IMR-90 (cell line): ENCODE data around the gene LIMS1. TPM values are rescaled to one million over a fixed set of nuclear protein-coding genes. Genes with fewer than 3 reads are reported as not detected.
"Not testable (repeated sequence)": the region's sequence is repeated elsewhere in the genome, so short reads cannot be mapped to it uniquely, and the experiment has no call there.

Experiments used
- ATAC-seq: fragments of 200-7000 bp; cut with Tn5 transposase; 2 replicates; pipeline ENCODE4 v1.9.1; 2020; ENCODE audit warnings: low read depth, mild to moderate bottlenecking, moderate library complexity
- BruUV-seq: library from RNA; stranded (reverse); fragments of 400-500 nt; replicated peaks from 2 replicates; lab custom pipeline; 2021; lab: Mats Ljungman, UMichigan
- CTCF ChIA-PET: fragments of 300-600 bp; formaldehyde crosslinking; extraction: SDS; loops from one replicate; lab custom pipeline; 2021; ENCODE audit warnings: antibody characterized with exemption; lab: Yijun Ruan, JAX
- POLR2A ChIA-PET: fragments of 300-600 bp; sonication (Branson Sonifier 250); formaldehyde crosslinking; loops from one replicate; lab custom pipeline; 2022; ENCODE audit warnings: antibody characterized with exemption; ENCODE audit not compliant: unreplicated experiment; lab: Charles Lee
- DNase-seq: peaks from one replicate; pipeline ENCODE4 v3.0.0; 2013
- H2AFZ ChIP-seq: replicated peaks from 2 replicates; pipeline ENCODE3; 2013; ENCODE audit warnings: low read length, mild to moderate bottlenecking; ENCODE audit not compliant: poor library complexity
- H2AK5ac ChIP-seq: 2 replicates; pipeline ENCODE4 v1.6.1; 2013; ENCODE audit warnings: low read depth, low read length, inconsistent platforms
- H2AK9ac ChIP-seq: replicated peaks from 2 replicates; pipeline ENCODE3; 2013; ENCODE audit warnings: mild to moderate bottlenecking, low read depth, low read length, moderate library complexity; ENCODE audit not compliant: poor library complexity
- H2BK120ac ChIP-seq: 2 replicates; pipeline ENCODE4 v1.6.1; 2013; ENCODE audit warnings: low read depth, low read length, inconsistent platforms
- H2BK15ac ChIP-seq: 3 replicates; pipeline ENCODE4 v1.6.1; 2013; ENCODE audit warnings: low read depth, low read length, inconsistent platforms
- H2BK20ac ChIP-seq: 2 replicates; pipeline ENCODE4 v1.6.1; 2013; ENCODE audit warnings: low read depth, mild to moderate bottlenecking, inconsistent platforms, low read length, moderate library complexity
- H2BK5ac ChIP-seq: 2 replicates; pipeline ENCODE4 v1.6.1; 2013; ENCODE audit warnings: mild to moderate bottlenecking, low read depth, low read length, inconsistent platforms; ENCODE audit not compliant: poor library complexity, severe bottlenecking
- H3K14ac ChIP-seq: replicated peaks from 2 replicates; pipeline ENCODE4 v1.6.1; 2013; ENCODE audit warnings: low read depth, low read length, inconsistent platforms
- H3K18ac ChIP-seq: 2 replicates; pipeline ENCODE4 v1.6.1; 2013; ENCODE audit warnings: low read depth, low read length, control low read depth
- H3K23ac ChIP-seq: 2 replicates; pipeline ENCODE4 v1.6.1; 2013; ENCODE audit warnings: low read depth, low read length, inconsistent platforms
- H3K27ac ChIP-seq: 2 replicates; pipeline ENCODE4 v1.5.1; 2013; ENCODE audit warnings: mild to moderate bottlenecking, control low read depth, low read length; ENCODE audit not compliant: insufficient read depth
- H3K27me3 ChIP-seq: 2 replicates; pipeline ENCODE4 v1.6.1; 2013; ENCODE audit warnings: low read length; ENCODE audit not compliant: control insufficient read depth, insufficient read depth
- H3K36me3 ChIP-seq: 2 replicates; pipeline ENCODE4 v1.6.1; 2013; ENCODE audit warnings: low read length, mixed read lengths; ENCODE audit not compliant: control insufficient read depth, insufficient read depth
- H3K4ac ChIP-seq: 2 replicates; pipeline ENCODE4 v1.6.1; 2013; ENCODE audit warnings: low read depth, low read length, inconsistent platforms
- H3K4me1 ChIP-seq: 2 replicates; pipeline ENCODE4 v1.6.1; 2013; ENCODE audit warnings: low read length, mixed read lengths; ENCODE audit not compliant: control insufficient read depth, insufficient read depth
- H3K4me2 ChIP-seq: 2 replicates; pipeline ENCODE4 v1.6.1; 2013; ENCODE audit warnings: low read depth, mild to moderate bottlenecking, control low read depth, low read length, moderate library complexity
- H3K4me3 ChIP-seq: 2 replicates; pipeline ENCODE4 v1.5.1; 2013; ENCODE audit warnings: low read depth, mild to moderate bottlenecking, control low read depth, low read length, moderate library complexity; ENCODE audit not compliant: insufficient read depth
- H3K56ac ChIP-seq: 2 replicates; pipeline ENCODE4 v1.6.1; 2013; ENCODE audit warnings: low read length, inconsistent platforms; ENCODE audit not compliant: insufficient read depth; ENCODE audit errors: extremely low read depth
- H3K79me1 ChIP-seq, 2 experiments: 2 replicates each; pipeline ENCODE4 v1.6.1; 2013; ENCODE audit warnings: low read length in 2 of 2, inconsistent platforms in 1 of 2, low read depth in 1 of 2
- H3K9ac ChIP-seq: 2 replicates; pipeline ENCODE4 v1.6.1; 2013; ENCODE audit warnings: low read depth, low read length, control low read depth
- H3K9me1 ChIP-seq: 2 replicates; pipeline ENCODE4 v1.6.1; 2013; ENCODE audit warnings: low read length, inconsistent platforms; ENCODE audit not compliant: insufficient read depth
- H3K9me3 ChIP-seq: 2 replicates; pipeline ENCODE4 v1.6.1; 2013; ENCODE audit warnings: low read length; ENCODE audit not compliant: control insufficient read depth, insufficient read depth
- H4K20me1 ChIP-seq: 2 replicates; pipeline ENCODE4 v1.6.1; 2013; ENCODE audit warnings: low read length, inconsistent platforms; ENCODE audit not compliant: insufficient read depth
- H4K5ac ChIP-seq: 2 replicates; pipeline ENCODE4 v1.6.1; 2013; ENCODE audit warnings: mild to moderate bottlenecking, low read depth, low read length, control low read depth
- H4K8ac ChIP-seq, 2 experiments: 2 replicates each; pipeline ENCODE4 v1.6.1; 2013; ENCODE audit warnings: low read depth in 2 of 2, low read length in 2 of 2, control low read depth in 1 of 2, inconsistent platforms in 1 of 2
- H4K91ac ChIP-seq: 2 replicates; pipeline ENCODE4 v1.6.1; 2013; ENCODE audit warnings: low read depth, low read length, inconsistent platforms; ENCODE audit not compliant: insufficient read depth
- CTCF ChIP-seq: conservative IDR thresholded peaks from 2 replicates; pipeline ENCODE4 v1.5.1; 2012; ENCODE audit warnings: mild to moderate bottlenecking, low read depth, low read length, improper control_type of control experiment
- RAD21 ChIP-seq: IDR thresholded peaks from 2 replicates; pipeline ENCODE4 v1.6.1; 2012; ENCODE audit warnings: low read length, improper control_type of control experiment
- SMC3 ChIP-seq: fragments of 150-350 bp; IDR thresholded peaks from 2 replicates; pipeline ENCODE4 v1.6.1; 2016; ENCODE audit warnings: low read depth, mild to moderate bottlenecking, antibody characterized with exemption, low read length, moderate library complexity
- WGBS, 2 experiments: methylation state at CpG; one replicate each; pipeline versions ENCODE4 v1.1.5 to v1.1.7; 2013; ENCODE audit warnings: missing lambda C conversion rate in 2 of 2; ENCODE audit not compliant: insufficient read length in 1 of 2; ENCODE audit errors: extremely low coverage in 2 of 2; 5-methylcytosine and 5-hydroxymethylcytosine counted together
- dilution Hi-C: fragments of 300-500 bp; cut with HindIII; formaldehyde crosslinking; loops from one replicate; pipeline ENCODE4 v1.14.3; 2018; ENCODE audit warnings: low sequenced_read_pairs; ENCODE audit not compliant: unreplicated experiment
- in situ Hi-C: fragments of 300-500 bp; cut with MboI; formaldehyde crosslinking; loops from 3 replicates; pipeline ENCODE4 v1.14.3; 2019; ENCODE audit warnings: low sequenced_read_pairs, inconsistent platforms, mixed read lengths
- intact Hi-C: fragments of 100-400 bp; cut with micrococcal nuclease; formaldehyde crosslinking; loops from 2 replicates; pipeline ENCODE4 v1.10.0; 2022
- polyA plus RNA-seq, 3 experiments: library from polyadenylated mRNA; depleted of rRNA; stranded (reverse); fragments of >200 nt; gene quantifications; 2 replicates each; pipeline ENCODE4 v1.2.3, GENCODE V29; 2012; ENCODE audit warnings: low replicate concordance in 1 of 3
- total RNA-seq: library from RNA; depleted of rRNA; stranded (reverse); fragments of >200 nt; gene quantifications from 2 replicates; pipeline ENCODE4 v1.2.3, GENCODE V29; 2012

Gene LIMS1
- total and polyA plus RNA-seq, 2 of the 4 experiments (the other 2 are of a cell fraction): 59.1 to 131 TPM

- H2BK20ac ChIP-seq, H3K36me3 ChIP-seq, H2AK9ac ChIP-seq, H3K23ac ChIP-seq, H3K14ac ChIP-seq, H3K4ac ChIP-seq, H2BK15ac ChIP-seq, H3K27me3 ChIP-seq, H4K8ac ChIP-seq, H2AK5ac ChIP-seq, H2BK5ac ChIP-seq, H4K20me1 ChIP-seq, H3K9ac ChIP-seq, H3K4me2 ChIP-seq, H3K56ac ChIP-seq, H3K18ac ChIP-seq, H3K9me3 ChIP-seq, H4K91ac ChIP-seq, H2BK120ac ChIP-seq, H3K4me3 ChIP-seq, intact Hi-C loops, in situ Hi-C loops, dilution Hi-C loops, H2AFZ ChIP-seq, H3K9me1 ChIP-seq, POLR2A ChIA-PET, BruUV-seq: not testable (repeated sequence)
- Histone ChIP-seq H3K79me1 (peaks cover 6 to 30% of the 10 kb centered on the region in 2 experiments; a peak in 2 of 4 replicates), H3K27ac (0 out of 2 replicates have a peak overlapping the region, but pooled peaks have one; percentile 14), H3K4me1 (peaks cover 14% of the 10 kb centered on the region), H4K5ac (0 out of 2 replicates have a peak overlapping the region, but pooled peaks have one; percentile 59)
- ATAC-seq (peak; percentile 30), DNase-seq (peak; percentile 68)
- CTCF ChIA-PET: interaction anchor here (0.7 kb wide), 2 partner anchors 12 to 62 kb away, joined by 3 to 6 read pairs; no protein-coding TSS in a partner anchor
- WGBS, 2 experiments: no CpG with 5 or more reads among the region's 7 CpGs
- TF ChIP-seq RAD21 (peak; percentile 44), SMC3 (peak; percentile 23; the same call in 1 of the 2 replicates), CTCF (peak; percentile 24; the same call in 1 of the 2 replicates)
Observed at GRCh38 chr2:108597105-108597744, 63.0 kb downstream of the LIMS1 start.

- H3K18ac ChIP-seq, H2BK15ac ChIP-seq, H2BK20ac ChIP-seq, H2BK120ac ChIP-seq, H3K56ac ChIP-seq, H4K91ac ChIP-seq, intact Hi-C loops, H3K4ac ChIP-seq, H3K4me1 ChIP-seq, H3K4me2 ChIP-seq, in situ Hi-C loops, H3K23ac ChIP-seq, H2AK9ac ChIP-seq, dilution Hi-C loops, H4K8ac ChIP-seq, CTCF ChIA-PET, DNase-seq, H4K5ac ChIP-seq, H3K14ac ChIP-seq, ATAC-seq, POLR2A ChIA-PET, H3K36me3 ChIP-seq, H2AFZ ChIP-seq, H2BK5ac ChIP-seq, H2AK5ac ChIP-seq, H3K27ac ChIP-seq, H3K9me3 ChIP-seq, H3K4me3 ChIP-seq, H3K27me3 ChIP-seq, H3K9ac ChIP-seq, BruUV-seq: not testable (repeated sequence)
- Histone ChIP-seq H4K20me1 (peaks cover 19% of the 10 kb centered on the region; the same call in 1 of the 2 replicates), H3K79me1 (peaks cover 11 to 45% of the 10 kb centered on the region in 2 experiments; a peak in 3 of 4 replicates), H3K9me1 (peaks cover 12% of the 10 kb centered on the region)
- WGBS, 2 experiments: 96% methylated on average over 5 of the region's 10 CpGs; no CpG with 5 or more reads in 1 of the 2 experiments
Observed at GRCh38 chr2:108601199-108601598, 66.9 kb downstream of the LIMS1 start.
